Bronchial epithelial cell (primary cell): Measurements from ENCODE around the gene SLC39A2. TPM values are rescaled to one million over a fixed set of nuclear protein-coding genes. Genes with fewer than 3 reads are reported as not detected.

ENCODE experiments used
- DNase-seq: peaks from one replicate; pipeline ENCODE4 v3.0.0-alpha.2; 2010; ENCODE audit warnings: low read depth
- FAIRE-seq: peaks from 2 replicates; lab custom pipeline; 2011; peaks lifted over from hg19 to GRCh38; lab: Jason Lieb, UNC
- H3K27me3 ChIP-seq: 2 replicates; pipeline ENCODE4 v1.5.1; 2011; ENCODE audit warnings: low read length; ENCODE audit not compliant: control insufficient read depth, insufficient read depth
- H3K36me3 ChIP-seq: 2 replicates; pipeline ENCODE4 v1.5.1; 2011; ENCODE audit warnings: low read length; ENCODE audit not compliant: control insufficient read depth, insufficient read depth
- H3K4me3 ChIP-seq: 2 replicates; pipeline ENCODE4 v1.5.1; 2011; ENCODE audit warnings: mild to moderate bottlenecking, low read depth, low read length, control low read depth
- total RNA-seq: library from RNA; depleted of rRNA; stranded (reverse); fragments of >200 nt; gene quantifications from 2 replicates; pipeline ENCODE4 v1.2.1, GENCODE V29; 2014
- TF ChIP-seq, protein P1 (sequence below): IDR thresholded peaks from 2 replicates; pipeline ENCODE4 v1.5.1; 2011; ENCODE audit warnings: mild to moderate bottlenecking, moderate library complexity, low read length, control low read depth, inconsistent platforms; ENCODE audit not compliant: insufficient read depth, severe bottlenecking

SLC39A2 gene
- total RNA-seq, 1 donor from 2014 or later, result under 0.01 TPM

- peaks cover 23% of the 10 kb centered on the region for H3K36me3 ChIP-seq
- FAIRE-seq (no peak), DNase-seq (no peak)
- H3K27me3 ChIP-seq, result no peaks in the 10 kb centered on the region
- H3K4me3 ChIP-seq, result no peak overlapping the region
- TF ChIP-seq, protein P1, sequence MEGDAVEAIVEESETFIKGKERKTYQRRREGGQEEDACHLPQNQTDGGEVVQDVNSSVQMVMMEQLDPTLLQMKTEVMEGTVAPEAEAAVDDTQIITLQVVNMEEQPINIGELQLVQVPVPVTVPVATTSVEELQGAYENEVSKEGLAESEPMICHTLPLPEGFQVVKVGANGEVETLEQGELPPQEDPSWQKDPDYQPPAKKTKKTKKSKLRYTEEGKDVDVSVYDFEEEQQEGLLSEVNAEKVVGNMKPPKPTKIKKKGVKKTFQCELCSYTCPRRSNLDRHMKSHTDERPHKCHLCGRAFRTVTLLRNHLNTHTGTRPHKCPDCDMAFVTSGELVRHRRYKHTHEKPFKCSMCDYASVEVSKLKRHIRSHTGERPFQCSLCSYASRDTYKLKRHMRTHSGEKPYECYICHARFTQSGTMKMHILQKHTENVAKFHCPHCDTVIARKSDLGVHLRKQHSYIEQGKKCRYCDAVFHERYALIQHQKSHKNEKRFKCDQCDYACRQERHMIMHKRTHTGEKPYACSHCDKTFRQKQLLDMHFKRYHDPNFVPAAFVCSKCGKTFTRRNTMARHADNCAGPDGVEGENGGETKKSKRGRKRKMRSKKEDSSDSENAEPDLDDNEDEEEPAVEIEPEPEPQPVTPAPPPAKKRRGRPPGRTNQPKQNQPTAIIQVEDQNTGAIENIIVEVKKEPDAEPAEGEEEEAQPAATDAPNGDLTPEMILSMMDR, result no peak
Observed at GRCh38 chr14:20996521-20996920, 2.6 kb upstream of the SLC39A2 start.

DNA sequence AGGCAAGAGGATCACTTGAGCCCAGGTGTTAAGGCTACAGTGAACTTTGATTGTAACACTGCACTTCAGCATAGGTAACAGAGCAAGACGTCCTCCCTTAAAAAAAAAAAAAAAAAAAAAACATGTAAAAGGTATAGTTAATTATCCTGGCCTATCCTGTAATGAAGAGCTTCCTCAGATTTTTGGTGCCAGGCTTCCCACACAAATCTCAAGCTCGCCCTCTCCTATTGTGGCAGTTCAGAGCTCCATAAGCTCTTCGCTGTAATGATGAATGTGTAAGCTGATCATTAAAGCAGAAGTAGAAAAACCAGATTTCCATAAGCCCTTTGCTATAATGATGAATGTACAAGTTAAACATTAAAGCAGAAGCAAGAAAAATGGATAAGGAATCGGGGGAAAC lies 2.0 kb upstream of the SLC39A2 start:
- Histone ChIP-seq H3K36me3 (peaks cover 23% of the 10 kb centered on the region), H3K4me3 (no peak overlapping the region), H3K27me3 (no peaks in the 10 kb centered on the region)
- DNase-seq, result no peak
- no peak for FAIRE-seq
- TF ChIP-seq, protein P1, result no peak

GRCh38 chr14:20997564-20997963 lies 1.5 kb upstream of the SLC39A2 start:
- no peak overlapping the region for H3K4me3 ChIP-seq
- no peak for DNase-seq
- no peaks in the 10 kb centered on the region for H3K27me3 ChIP-seq
- H3K36me3 ChIP-seq, result peaks cover 21% of the 10 kb centered on the region
- TF ChIP-seq, protein P1, result no peak
- FAIRE-seq, result no peak

GRCh38 chr14:20998139-20998538 lies 954 bp upstream of the SLC39A2 start:
- FAIRE-seq, result no peak
- TF ChIP-seq, protein P1, result no peak
- peaks cover 18% of the 10 kb centered on the region for H3K36me3 ChIP-seq
- no peak overlapping the region for H3K4me3 ChIP-seq
- no peak for DNase-seq
- no peaks in the 10 kb centered on the region for H3K27me3 ChIP-seq

DNA sequence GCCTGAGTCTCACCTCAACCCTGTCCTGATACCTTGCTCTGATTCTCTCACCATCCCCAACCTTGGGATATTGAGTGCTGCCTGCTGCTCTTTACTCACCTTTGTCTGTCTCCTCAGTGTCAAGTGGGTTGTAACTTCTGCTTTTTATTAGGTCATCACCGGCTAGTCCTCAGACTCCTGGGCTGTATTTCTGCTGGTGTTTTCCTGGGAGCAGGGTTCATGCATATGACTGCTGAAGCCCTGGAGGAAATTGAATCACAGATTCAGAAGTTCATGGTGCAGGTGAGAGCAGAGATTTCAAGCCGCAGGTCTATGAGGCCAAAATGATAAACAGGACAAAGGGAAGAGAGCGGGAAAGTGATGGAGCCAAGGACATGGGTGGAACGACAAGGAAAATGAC lies 498 bp downstream of the SLC39A2 start:
- H3K27me3 ChIP-seq, result no peaks in the 10 kb centered on the region
- H3K36me3 ChIP-seq, result peaks cover 12% of the 10 kb centered on the region
- no peak for DNase-seq
- TF ChIP-seq, protein P1, result no peak
- H3K4me3 ChIP-seq, result no peak overlapping the region
- no peak for FAIRE-seq

- H3K4me3 ChIP-seq, result no peak overlapping the region
- FAIRE-seq, result no peak
- no peak for DNase-seq
- TF ChIP-seq, protein P1, result no peak
- H3K36me3 ChIP-seq, result peaks cover 2% of the 10 kb centered on the region
- H3K27me3 ChIP-seq, result no peaks in the 10 kb centered on the region
Observed at GRCh38 chr14:21001218-21001617, 2.1 kb downstream of the SLC39A2 start.
